HUES64 (cell line): ENCODE results near the gene SLC44A2.
A peak's percentile ranks its signal among the peaks of the same experiment; 100 is the strongest.

Experiments
- H3K27ac ChIP-seq: 2 replicates; pipeline ENCODE4 v1.7.0; 2013; ENCODE audit warnings: low read depth, low read length, inconsistent platforms
- H3K27me3 ChIP-seq: 2 replicates; pipeline ENCODE4 v1.6.1; 2013; ENCODE audit warnings: mild to moderate bottlenecking, low read length; ENCODE audit not compliant: insufficient read depth
- H3K36me3 ChIP-seq: 2 replicates; pipeline ENCODE4 v1.6.1; 2013; ENCODE audit warnings: mild to moderate bottlenecking, low read length; ENCODE audit not compliant: insufficient read depth
- H3K4me1 ChIP-seq: 2 replicates; pipeline ENCODE4 v1.6.1; 2013; ENCODE audit warnings: mild to moderate bottlenecking, low read length, moderate library complexity; ENCODE audit not compliant: insufficient read depth
- H3K4me3 ChIP-seq: 2 replicates; pipeline ENCODE4 v1.5.1; 2013; ENCODE audit warnings: mild to moderate bottlenecking, low read length, moderate library complexity
- H3K9ac ChIP-seq: 2 replicates; pipeline ENCODE4 v1.6.1; 2013; ENCODE audit warnings: mild to moderate bottlenecking, low read depth, low read length
- H3K9me3 ChIP-seq: 2 replicates; pipeline ENCODE4 v1.6.1; 2013; ENCODE audit warnings: low read depth, low read length; ENCODE audit not compliant: insufficient read depth
- WGBS: fragments of 150-250, 120-280 bp; methylation state at CpG from one replicate; pipeline ENCODE4 v1.1.7; 2013; ENCODE audit warnings: missing lambda C conversion rate; 5-methylcytosine and 5-hydroxymethylcytosine counted together

The SLC44A2 gene

DNA sequence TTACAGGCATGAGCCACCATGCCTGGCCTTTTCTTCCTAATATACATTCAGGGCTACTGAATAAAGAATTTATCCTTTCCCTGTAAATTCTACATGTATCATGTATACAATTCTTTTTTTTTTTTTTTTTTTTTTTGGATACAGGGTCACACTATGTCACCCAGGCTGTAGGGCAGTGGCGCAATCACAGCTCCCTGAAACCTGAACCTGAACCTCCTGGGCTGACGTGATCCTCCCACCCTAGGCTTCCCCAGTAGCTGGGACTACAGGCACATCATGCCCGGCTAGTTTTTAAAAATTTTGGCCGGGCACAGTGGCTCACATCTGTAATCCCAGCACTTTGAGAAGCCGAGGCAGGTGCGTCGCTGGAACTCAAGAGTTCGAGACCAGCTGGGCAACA, 6.5 kb upstream of the SLC44A2 start:
- Histone ChIP-seq H3K9ac (no peak overlapping the region), H3K27me3 (no peaks in the 10 kb centered on the region), H3K4me1 (no peaks in the 10 kb centered on the region), H3K9me3 (no peaks in the 10 kb centered on the region), H3K36me3 (no peaks in the 10 kb centered on the region), H3K27ac (no peak overlapping the region), H3K4me3 (no peak overlapping the region)
- 93% methylated on average over 8 of the region's 8 CpGs for WGBS

DNA sequence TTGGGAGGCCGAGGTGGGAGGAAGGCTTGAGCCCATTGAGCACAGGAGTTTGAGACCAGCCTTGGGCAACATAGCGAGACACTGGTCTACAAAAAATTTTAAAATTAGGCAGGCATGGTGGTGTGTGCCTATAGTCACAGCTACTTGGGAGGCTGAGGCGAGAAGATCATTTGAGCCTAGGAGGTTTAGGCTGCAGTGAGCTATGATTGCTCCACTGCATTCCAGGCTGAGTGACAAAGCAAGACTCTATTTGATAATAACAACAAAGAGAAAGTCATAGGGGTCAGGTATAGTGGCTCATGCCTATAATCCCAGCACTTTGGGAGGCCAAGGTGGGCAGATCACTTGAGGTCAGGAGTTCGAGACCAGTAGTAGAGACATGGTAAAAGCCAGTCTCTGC, 4.6 kb upstream of the SLC44A2 start:
- H3K9me3 ChIP-seq, result no peaks in the 10 kb centered on the region
- WGBS, result 95% methylated on average over 4 of the region's 4 CpGs
- no peaks in the 10 kb centered on the region for H3K27me3 ChIP-seq
- H3K4me3 ChIP-seq, result no peak overlapping the region
- H3K4me1 ChIP-seq, result peaks cover 6% of the 10 kb centered on the region; the same call in 1 of the 2 replicates
- no peak overlapping the region for H3K27ac ChIP-seq
- no peaks in the 10 kb centered on the region for H3K36me3 ChIP-seq
- H3K9ac ChIP-seq, result no peak overlapping the region

DNA sequence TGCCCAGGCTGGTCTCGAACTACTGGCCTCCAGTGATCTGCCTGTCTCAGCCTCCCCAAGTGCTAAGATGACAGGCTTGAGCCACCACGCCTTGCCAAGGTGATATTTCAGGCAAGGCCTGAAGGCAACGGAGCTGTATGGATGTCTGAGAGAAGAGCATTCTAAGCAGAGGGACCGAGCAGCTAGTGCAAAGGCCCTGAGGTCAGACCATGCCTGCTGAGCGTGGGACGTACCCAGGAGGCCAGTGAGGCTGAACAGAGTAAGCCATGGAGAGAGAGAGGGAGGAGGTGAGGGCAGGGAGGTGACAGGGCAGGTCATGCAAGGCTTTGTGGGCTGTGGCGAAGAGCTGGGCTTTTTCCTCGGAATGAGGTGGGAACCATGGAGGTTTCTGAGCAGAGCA, 3.4 kb upstream of the SLC44A2 start:
- 92% methylated on average over 8 of the region's 8 CpGs for WGBS
- Histone ChIP-seq H3K27me3 (no peaks in the 10 kb centered on the region), H3K27ac (no peak overlapping the region), H3K9ac (no peak overlapping the region), H3K4me3 (no peak overlapping the region), H3K9me3 (no peaks in the 10 kb centered on the region), H3K4me1 (peaks cover 9% of the 10 kb centered on the region; the same call in 1 of the 2 replicates), H3K36me3 (no peaks in the 10 kb centered on the region)

DNA sequence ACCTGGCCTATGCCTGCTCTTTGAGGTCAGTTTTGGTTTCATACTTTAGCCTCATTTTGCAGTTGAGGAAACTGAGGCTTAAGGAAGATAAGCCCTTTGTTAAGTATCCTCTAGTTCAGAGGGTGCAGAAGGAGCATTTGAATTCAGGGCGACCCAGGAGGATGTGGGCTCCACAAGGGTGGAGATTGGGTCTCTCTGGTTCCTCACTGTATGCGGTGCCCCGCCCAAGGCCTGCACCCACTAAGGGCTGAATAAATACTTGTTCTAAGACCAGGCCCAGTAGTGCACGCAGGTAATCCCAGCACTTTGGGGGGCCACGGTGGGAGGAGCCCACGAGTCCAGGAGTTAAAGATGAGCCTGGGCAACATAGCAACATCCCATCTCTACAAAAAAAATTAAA, 768 bp upstream of the SLC44A2 start:
- Histone ChIP-seq H3K4me1 (peaks cover 9% of the 10 kb centered on the region; the same call in 1 of the 2 replicates), H3K9me3 (no peaks in the 10 kb centered on the region), H3K27ac (no peak overlapping the region), H3K4me3 (peak overlapping the region; percentile 69; the same call in 1 of the 2 replicates), H3K9ac (peak overlapping the region; percentile 86), H3K36me3 (peaks cover 22% of the 10 kb centered on the region), H3K27me3 (no peaks in the 10 kb centered on the region)
- 90% methylated on average over 6 of the region's 6 CpGs for WGBS

DNA sequence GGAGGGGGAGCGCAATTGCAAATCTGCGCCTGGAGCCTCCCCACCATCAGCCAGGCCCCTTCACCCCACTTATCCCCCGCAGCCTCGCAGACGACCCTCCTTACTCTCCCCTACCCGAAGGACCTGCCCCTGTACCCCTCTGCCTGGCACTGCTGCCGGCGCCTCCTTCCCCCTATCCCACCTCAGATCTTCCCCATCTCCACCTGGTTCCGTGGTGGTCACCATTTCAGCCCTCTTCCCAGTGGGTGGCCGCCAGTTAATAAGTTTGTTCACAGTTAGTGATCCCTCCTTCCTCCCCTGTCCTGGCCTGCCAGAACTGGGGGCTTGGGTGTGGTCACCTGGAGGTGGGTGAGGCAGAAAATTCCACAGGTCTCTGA, 397 bp downstream of the SLC44A2 start:
- Histone ChIP-seq H3K4me3 (peak overlapping the region; percentile 69), H3K9me3 (no peaks in the 10 kb centered on the region), H3K4me1 (peaks cover 9% of the 10 kb centered on the region; the same call in 1 of the 2 replicates), H3K27me3 (no peaks in the 10 kb centered on the region), H3K36me3 (peaks cover 28% of the 10 kb centered on the region), H3K9ac (peak overlapping the region; percentile 86), H3K27ac (peak overlapping the region; percentile 59)
- 20% methylated on average over 10 of the region's 10 CpGs for WGBS

DNA sequence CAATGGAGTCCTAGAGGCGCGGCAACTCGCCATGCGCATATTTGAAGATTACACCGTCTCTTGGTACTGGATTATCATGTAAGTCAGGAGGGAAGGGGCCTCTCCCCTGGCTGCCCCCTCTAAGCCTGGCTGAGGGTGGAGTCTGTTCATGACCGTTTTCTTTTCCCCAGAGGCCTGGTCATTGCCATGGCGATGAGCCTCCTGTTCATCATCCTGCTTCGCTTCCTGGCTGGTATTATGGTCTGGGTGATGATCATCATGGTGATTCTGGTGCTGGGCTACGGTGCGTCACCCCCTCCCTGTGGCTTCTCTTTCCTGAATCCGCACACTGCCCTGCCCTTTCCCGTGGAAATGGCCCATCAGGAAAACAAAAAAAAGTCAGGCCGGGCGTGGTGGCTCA, 6.5 kb downstream of the SLC44A2 start:
- Histone ChIP-seq H3K4me3 (no peak overlapping the region), H3K27ac (no peak overlapping the region), H3K9me3 (no peaks in the 10 kb centered on the region), H3K9ac (no peak overlapping the region), H3K36me3 (peaks cover 77% of the 10 kb centered on the region), H3K4me1 (no peaks in the 10 kb centered on the region), H3K27me3 (no peaks in the 10 kb centered on the region)
- WGBS, result 95% methylated on average over 14 of the region's 14 CpGs

DNA sequence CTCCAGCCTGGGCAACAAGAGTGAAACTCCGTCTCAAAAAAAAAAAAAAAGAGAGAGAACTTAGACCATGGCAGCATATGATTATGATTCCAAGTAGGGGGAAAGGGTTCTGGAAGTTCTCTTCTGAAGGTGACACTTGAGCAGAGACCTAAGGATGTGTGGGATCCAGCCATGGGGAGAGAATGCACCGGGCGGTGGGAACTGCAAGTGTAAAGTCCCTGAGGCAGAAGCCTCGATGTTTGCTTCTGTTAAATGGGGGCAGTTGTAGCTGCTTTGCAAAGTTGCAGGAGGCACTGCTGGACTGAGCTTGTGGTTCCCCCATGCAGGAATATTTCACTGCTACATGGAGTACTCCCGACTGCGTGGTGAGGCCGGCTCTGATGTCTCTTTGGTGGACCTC, 9.1 kb downstream of the SLC44A2 start:
- H3K4me3 ChIP-seq, result no peak overlapping the region
- H3K9me3 ChIP-seq, result no peaks in the 10 kb centered on the region
- H3K4me1 ChIP-seq, result no peaks in the 10 kb centered on the region
- 95% methylated on average over 7 of the region's 7 CpGs for WGBS
- H3K9ac ChIP-seq, result no peak overlapping the region
- H3K36me3 ChIP-seq, result peaks cover 80% of the 10 kb centered on the region
- H3K27ac ChIP-seq, result no peak overlapping the region
- no peaks in the 10 kb centered on the region for H3K27me3 ChIP-seq

DNA sequence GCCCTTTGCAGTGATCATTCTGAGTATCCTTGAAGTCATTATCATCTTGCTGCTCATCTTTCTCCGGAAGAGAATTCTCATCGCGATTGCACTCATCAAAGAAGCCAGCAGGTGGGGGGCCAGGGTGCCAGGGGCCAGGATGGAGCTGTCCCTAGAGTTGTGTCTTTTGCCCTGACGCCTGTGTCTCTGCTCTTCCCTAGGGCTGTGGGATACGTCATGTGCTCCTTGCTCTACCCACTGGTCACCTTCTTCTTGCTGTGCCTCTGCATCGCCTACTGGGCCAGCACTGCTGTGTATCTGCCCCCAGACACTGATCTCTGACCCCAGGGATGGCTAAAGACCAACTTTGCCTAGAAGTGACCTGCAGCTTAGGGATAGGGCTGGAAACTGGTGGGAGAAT, 9.6 kb downstream of the SLC44A2 start:
- Histone ChIP-seq H3K9ac (no peak overlapping the region), H3K27ac (no peak overlapping the region), H3K27me3 (no peaks in the 10 kb centered on the region), H3K4me1 (no peaks in the 10 kb centered on the region), H3K36me3 (peaks cover 83% of the 10 kb centered on the region), H3K9me3 (no peaks in the 10 kb centered on the region), H3K4me3 (no peak overlapping the region)
- WGBS, result 96% methylated on average over 6 of the region's 6 CpGs

DNA sequence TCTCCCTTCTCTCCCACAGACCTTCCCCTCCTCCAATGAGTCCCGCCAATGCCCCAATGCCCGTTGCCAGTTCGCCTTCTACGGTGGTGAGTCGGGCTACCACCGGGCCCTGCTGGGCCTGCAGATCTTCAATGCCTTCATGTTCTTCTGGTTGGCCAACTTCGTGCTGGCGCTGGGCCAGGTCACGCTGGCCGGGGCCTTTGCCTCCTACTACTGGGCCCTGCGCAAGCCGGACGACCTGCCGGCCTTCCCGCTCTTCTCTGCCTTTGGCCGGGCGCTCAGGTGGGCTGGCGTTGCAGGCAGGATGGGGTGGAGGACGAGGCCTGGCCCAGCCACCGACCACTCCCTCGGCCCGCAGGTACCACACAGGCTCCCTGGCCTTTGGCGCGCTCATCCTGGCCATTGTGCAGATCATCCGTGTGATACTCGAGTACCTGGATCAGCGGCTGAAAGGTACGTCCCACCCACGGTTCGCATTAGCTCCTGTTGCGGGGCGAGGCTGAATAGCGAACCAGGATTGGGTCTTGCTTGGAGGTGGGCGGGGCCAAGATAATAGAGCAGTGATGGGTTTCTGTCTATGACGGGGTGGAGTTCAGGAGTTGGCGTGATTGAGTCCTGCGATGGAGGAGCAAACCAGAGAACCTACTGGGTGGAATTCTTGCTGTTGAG, 11.1 kb downstream of the SLC44A2 start:
- 95% methylated on average over 37 of the region's 37 CpGs for WGBS
- H3K4me3 ChIP-seq, result no peak overlapping the region
- no peaks in the 10 kb centered on the region; the same call in 1 of the 2 replicates for H3K4me1 ChIP-seq
- peaks cover 83% of the 10 kb centered on the region for H3K36me3 ChIP-seq
- H3K9ac ChIP-seq, result no peak overlapping the region
- no peaks in the 10 kb centered on the region for H3K27me3 ChIP-seq
- H3K9me3 ChIP-seq, result no peaks in the 10 kb centered on the region
- H3K27ac ChIP-seq, result no peak overlapping the region

DNA sequence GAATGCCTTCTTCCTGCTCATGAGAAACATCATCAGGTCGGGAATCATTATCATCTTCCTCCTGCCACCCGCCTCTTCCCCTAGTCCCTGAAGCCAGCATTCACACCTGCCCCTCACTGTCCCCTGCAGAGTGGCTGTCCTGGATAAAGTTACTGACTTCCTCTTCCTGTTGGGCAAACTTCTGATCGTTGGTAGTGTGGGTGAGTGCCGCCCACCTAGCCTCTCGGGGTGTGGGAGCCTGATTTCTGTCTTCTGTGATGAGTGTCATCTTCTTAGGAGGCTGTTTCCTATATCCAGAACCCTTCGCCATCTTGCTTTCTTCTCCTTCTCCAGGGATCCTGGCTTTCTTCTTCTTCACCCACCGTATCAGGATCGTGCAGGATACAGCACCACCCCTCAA, 12.5 kb downstream of the SLC44A2 start:
- Histone ChIP-seq H3K9ac (no peak overlapping the region), H3K36me3 (peaks cover 84% of the 10 kb centered on the region)

DNA sequence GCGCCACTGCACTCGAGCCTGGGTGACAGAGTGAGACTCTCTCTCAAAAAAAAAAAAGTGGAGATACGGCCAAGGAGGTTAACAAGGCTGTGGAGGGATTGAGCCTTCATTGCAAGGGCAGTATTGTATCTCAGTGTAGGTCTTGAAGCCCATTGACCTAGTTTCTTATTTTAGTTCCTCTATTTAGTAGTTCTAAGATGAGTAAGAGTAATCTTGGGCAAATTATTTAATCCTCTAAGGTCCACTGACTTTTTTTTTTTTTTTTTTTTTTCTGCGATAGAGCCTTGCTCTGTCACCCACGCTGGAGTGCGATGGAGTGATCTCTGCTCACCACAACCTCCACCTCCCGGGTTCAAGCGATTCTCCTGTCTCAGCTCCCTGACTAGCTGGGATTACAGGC, 14.5 kb downstream of the SLC44A2 start:
- Histone ChIP-seq H3K4me3 (no peak overlapping the region), H3K9ac (no peak overlapping the region), H3K36me3 (peaks cover 82% of the 10 kb centered on the region), H3K27ac (no peak overlapping the region), H3K9me3 (no peaks in the 10 kb centered on the region), H3K27me3 (no peaks in the 10 kb centered on the region), H3K4me1 (peaks cover 26% of the 10 kb centered on the region; the same call in 1 of the 2 replicates)
- WGBS, result 98% methylated on average over 8 of the region's 8 CpGs

More for the DNA sequence above, 12.5 kb downstream of the SLC44A2 start:
- 94% methylated on average over 8 of the region's 8 CpGs for WGBS
- peaks cover 9% of the 10 kb centered on the region; the same call in 1 of the 2 replicates for H3K4me1 ChIP-seq
- H3K9me3 ChIP-seq, result no peaks in the 10 kb centered on the region
- no peak overlapping the region for H3K27ac ChIP-seq
- no peaks in the 10 kb centered on the region for H3K27me3 ChIP-seq
- H3K4me3 ChIP-seq, result no peak overlapping the region

DNA sequence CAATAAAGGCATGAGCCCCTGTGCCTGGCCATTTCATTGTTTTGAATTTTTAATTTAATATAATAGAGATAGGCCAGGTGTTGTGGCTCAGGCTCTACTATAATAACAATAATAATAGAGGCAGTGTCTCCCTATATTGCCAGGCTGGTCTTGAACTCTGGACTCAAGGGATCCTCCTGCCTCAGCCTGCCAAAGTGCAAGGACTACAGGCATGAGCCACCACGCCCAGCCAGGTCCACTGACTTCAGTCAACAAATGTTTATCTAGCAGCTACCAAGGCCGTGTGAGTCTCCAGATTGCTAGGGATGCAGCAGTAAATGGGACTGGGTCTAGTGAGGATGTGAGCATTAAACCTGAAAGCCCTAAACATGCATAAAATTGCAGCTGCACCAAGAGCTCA, 15.0 kb downstream of the SLC44A2 start:
- Histone ChIP-seq H3K36me3 (peaks cover 76% of the 10 kb centered on the region), H3K27ac (no peak overlapping the region), H3K4me1 (peaks cover 26% of the 10 kb centered on the region; the same call in 1 of the 2 replicates), H3K27me3 (no peaks in the 10 kb centered on the region), H3K9ac (no peak overlapping the region), H3K4me3 (no peak overlapping the region), H3K9me3 (no peaks in the 10 kb centered on the region)
- WGBS, result 92% methylated on average over 2 of the region's 2 CpGs
